Measurements from ENCODE around the gene GSDME. TPM values are rescaled to one million over a fixed set of nuclear protein-coding genes. Genes with fewer than 3 reads are reported as not detected.
A peak's percentile ranks its signal among the peaks of the same experiment; 100 is the strongest.

GSDME gene
- total RNA-seq, 1 experiment from 2014 or later: 37.2 TPM

DNA sequence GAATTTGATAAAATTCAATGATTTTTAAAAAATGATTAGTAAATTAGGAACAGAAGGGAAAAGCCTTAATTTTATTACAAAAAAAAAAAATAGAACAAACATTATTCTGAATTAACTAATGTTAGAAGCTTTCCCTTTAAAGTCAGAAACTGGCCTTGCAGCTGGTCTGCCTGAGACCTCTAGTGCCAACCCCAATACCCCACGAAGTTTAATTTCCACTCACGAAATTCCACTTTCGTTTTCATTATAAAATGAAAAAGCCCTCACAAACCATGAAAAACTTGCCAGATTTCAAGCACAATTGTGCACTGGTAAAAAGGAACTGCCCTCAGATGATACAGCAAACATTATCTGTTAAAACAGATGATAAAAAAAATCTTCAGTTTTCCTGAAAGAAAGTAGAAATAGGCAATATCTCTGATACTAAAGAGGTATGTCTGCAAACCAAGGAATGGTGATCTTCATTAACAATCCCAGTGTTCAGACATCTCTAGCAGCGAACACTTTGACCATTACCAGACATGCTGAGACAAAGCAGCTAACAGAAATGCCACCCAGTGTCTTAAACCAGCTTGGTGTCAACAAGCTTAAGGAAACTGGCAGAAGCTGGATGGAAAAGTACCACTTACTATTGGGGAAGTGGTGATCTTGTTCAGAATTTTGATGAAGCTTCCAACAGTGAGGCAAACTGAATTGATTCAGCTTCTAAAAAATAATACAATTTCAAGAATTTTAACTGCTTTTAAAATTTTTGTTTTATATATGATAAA, 103.8 kb downstream of the GSDME start:
- peak; percentile 28 for DNase-seq (ENCODE audit: low read depth, low spot score)
- in situ Hi-C loops (cut with HindIII; ENCODE audit: low pct_unique_long_range_greater_than_20kb, low sequenced_read_pairs): no loop called here

DNA sequence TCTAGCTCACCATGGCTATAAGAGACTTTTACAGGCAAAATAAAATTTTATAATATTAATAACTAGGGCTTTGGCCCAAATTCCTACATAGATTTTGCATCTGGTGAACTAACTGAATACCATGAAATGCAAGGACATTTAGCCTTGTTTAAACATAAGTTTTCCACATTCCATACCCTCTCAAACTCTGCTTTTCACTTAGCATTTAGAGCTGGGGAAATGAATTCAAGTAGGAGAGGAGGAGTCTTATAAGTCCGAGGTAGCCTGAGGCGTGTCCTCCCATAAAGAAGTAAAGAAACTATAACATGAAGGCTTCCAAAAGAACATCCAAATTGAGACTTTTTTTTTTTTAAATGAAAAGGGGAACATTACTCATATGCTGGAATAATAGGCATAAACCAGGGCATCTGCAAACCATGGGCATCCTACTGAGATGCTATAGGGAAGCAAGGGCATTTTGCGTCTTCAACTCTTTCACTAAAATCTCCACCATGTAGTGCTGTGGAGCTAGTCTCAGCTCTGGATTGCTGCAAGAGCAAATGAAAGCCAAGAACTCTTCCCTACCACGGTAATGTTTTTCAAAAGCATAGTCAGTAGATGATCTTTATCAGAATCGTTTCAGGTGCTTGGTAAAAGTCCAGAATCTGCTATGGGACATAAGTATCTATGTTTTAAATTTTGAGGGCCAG, 104.9 kb downstream of the GSDME start:
- peak; percentile 32 for DNase-seq (ENCODE audit: low read depth, low spot score)
- in situ Hi-C loops (cut with HindIII; ENCODE audit: low pct_unique_long_range_greater_than_20kb, low sequenced_read_pairs): no loop called here

Other genes with a start within 250 kb of the GSDME start
- gene PALS2, start 184.0 kb downstream of the GSDME start, total RNA-seq (2014; rRNA removed; shearing (Covaris generic)): 34.0 and 35.7 TPM in 2 replicates
- 12.9 and 13.3 TPM in 2 replicates for gene OSBPL3, start 222.7 kb upstream of the GSDME start, total RNA-seq (2014; rRNA removed; shearing (Covaris generic))